Calu3 (cell line): Measurements from ENCODE around the gene MKNK2. TPM values are rescaled to one million over a fixed set of nuclear protein-coding genes. Genes with fewer than 3 reads are reported as not detected.

ENCODE experiments used
- BruUV-seq: library from RNA; stranded (reverse); fragments of 400-500 nt; replicated peaks from 2 replicates; lab custom pipeline; 2021; lab: Mats Ljungman, UMichigan
- CTCF ChIA-PET: fragments of 300-600 bp; sonication (Branson Sonifier 250); formaldehyde crosslinking; loops from one replicate; lab custom pipeline; 2022; ENCODE audit warnings: antibody characterized with exemption; lab: Charles Lee
- DNase-seq: peaks from one replicate; pipeline ENCODE4 v3.0.0; 2022
- H3K27ac Mint-ChIP-seq: one replicate; pipeline ENCODE4 v1.8.0; 2022; ENCODE audit warnings: mixed read lengths; ENCODE audit not compliant: unreplicated experiment
- H3K27me3 Mint-ChIP-seq: one replicate; pipeline ENCODE4 v1.8.0; 2022; ENCODE audit warnings: mixed read lengths; ENCODE audit not compliant: unreplicated experiment
- H3K36me3 Mint-ChIP-seq: one replicate; pipeline ENCODE4 v1.8.0; 2022; ENCODE audit warnings: mild to moderate bottlenecking, moderate library complexity, mixed read lengths; ENCODE audit not compliant: insufficient read depth, unreplicated experiment
- H3K4me1 Mint-ChIP-seq: one replicate; pipeline ENCODE4 v1.8.0; 2022; ENCODE audit warnings: mild to moderate bottlenecking, low read depth, mixed read lengths; ENCODE audit not compliant: unreplicated experiment
- H3K4me3 Mint-ChIP-seq: one replicate; pipeline ENCODE4 v1.8.0; 2022; ENCODE audit warnings: mild to moderate bottlenecking, low read depth, moderate library complexity, mixed read lengths; ENCODE audit not compliant: unreplicated experiment
- H3K9me3 Mint-ChIP-seq: one replicate; pipeline ENCODE4 v1.8.0; 2022; ENCODE audit warnings: low read depth, mixed read lengths; ENCODE audit not compliant: unreplicated experiment
- intact Hi-C: fragments of 100-400 bp; cut with micrococcal nuclease; formaldehyde crosslinking; loops from one replicate; pipeline ENCODE4 v1.10.0; 2022; ENCODE audit not compliant: unreplicated experiment
- total RNA-seq: library from RNA; stranded (reverse); gene quantifications from 2 replicates; pipeline ENCODE4 v1.2.3, GENCODE V29; 2022
- TF ChIP-seq, protein P1 (sequence below): fragments of 200-600 bp; IDR thresholded peaks from one replicate; pipeline ENCODE4 v1.8.0; 2022; ENCODE audit warnings: antibody characterized with exemption; ENCODE audit not compliant: unreplicated experiment

Gene MKNK2
- total RNA-seq, 1 experiment from 2014 or later: 96.0 TPM

DNA sequence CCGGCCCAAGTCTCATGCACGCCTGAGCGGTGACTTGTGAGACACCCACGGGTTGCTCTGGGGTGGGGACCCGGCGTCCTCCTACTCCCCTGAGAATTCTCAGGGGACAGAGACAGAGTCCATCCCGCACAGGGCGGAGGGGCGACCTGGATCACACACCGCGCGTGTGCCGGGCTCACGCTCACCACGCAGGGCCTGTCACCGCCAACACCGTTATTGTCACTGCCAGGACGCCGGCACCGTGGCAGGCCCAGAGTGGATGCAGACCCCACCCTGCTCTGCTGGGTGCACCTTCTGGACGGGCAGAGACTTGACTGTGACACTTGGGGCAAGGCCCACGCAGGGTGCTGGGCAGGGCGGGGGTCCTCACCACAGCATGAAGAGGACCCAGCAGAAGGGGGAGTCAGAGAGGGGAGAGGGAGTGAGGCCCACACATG, 28.8 kb upstream of the MKNK2 start:
- Mint-ChIP-seq H3K9me3 (no peaks in the 10 kb centered on the region), H3K4me3 (no peak overlapping the region), H3K27me3 (no peaks in the 10 kb centered on the region), H3K4me1 (no peaks in the 10 kb centered on the region), H3K36me3 (peaks cover 14% of the 10 kb centered on the region), H3K27ac (no peak overlapping the region)
- no peak for DNase-seq
- intact Hi-C loops: no loop called here
- BruUV-seq: no TSS peak
- TF ChIP-seq, protein P1, sequence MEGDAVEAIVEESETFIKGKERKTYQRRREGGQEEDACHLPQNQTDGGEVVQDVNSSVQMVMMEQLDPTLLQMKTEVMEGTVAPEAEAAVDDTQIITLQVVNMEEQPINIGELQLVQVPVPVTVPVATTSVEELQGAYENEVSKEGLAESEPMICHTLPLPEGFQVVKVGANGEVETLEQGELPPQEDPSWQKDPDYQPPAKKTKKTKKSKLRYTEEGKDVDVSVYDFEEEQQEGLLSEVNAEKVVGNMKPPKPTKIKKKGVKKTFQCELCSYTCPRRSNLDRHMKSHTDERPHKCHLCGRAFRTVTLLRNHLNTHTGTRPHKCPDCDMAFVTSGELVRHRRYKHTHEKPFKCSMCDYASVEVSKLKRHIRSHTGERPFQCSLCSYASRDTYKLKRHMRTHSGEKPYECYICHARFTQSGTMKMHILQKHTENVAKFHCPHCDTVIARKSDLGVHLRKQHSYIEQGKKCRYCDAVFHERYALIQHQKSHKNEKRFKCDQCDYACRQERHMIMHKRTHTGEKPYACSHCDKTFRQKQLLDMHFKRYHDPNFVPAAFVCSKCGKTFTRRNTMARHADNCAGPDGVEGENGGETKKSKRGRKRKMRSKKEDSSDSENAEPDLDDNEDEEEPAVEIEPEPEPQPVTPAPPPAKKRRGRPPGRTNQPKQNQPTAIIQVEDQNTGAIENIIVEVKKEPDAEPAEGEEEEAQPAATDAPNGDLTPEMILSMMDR: no peak
- CTCF ChIA-PET: no interaction called here

DNA sequence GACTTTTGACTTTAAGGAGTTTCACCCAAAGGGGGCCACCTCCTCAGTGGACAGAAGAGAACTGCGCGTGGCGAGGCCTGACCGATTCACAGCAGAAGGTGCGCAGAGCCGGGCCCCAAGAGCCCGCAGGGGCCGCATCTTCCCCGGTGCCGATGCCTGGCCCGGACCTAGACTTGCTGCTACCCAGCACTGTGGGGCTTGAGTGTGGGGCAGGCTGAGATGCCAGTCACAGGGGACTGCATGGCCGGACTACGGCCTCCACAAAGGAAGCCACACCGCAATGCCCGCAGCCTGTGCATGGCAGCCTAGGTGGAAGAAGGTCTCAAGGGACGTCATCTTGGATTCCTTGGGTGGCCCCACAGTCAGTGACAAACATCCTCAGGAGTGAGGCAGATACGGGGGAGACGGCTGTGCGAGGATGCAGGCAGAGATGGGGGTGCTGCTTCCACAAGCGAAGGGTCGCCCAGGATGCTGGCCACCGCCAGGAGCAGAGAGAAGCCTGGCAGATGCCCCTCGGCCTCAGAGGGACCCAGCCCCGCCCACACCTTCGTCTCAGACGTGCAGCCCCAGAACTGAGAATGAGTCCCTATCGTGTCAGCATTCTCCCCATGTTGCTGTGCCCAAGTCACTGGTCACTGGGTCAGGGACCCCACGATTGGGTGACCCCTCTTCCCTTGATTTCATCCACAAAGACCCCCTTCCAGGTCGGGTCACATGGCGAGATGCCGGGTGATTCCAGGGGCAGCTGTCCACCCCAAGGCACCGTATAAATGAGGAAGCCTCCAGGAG, 28.2 kb upstream of the MKNK2 start:
- no peaks in the 10 kb centered on the region for H3K27me3 Mint-ChIP-seq
- H3K4me1 Mint-ChIP-seq: no peaks in the 10 kb centered on the region
- no peak overlapping the region for H3K4me3 Mint-ChIP-seq
- no TSS peak for BruUV-seq
- CTCF ChIA-PET: no interaction called here
- no peaks in the 10 kb centered on the region for H3K9me3 Mint-ChIP-seq
- TF ChIP-seq, protein P1: no peak
- H3K27ac Mint-ChIP-seq: no peak overlapping the region
- DNase-seq: no peak
- intact Hi-C loops: no loop called here
- H3K36me3 Mint-ChIP-seq: peaks cover 14% of the 10 kb centered on the region

DNA sequence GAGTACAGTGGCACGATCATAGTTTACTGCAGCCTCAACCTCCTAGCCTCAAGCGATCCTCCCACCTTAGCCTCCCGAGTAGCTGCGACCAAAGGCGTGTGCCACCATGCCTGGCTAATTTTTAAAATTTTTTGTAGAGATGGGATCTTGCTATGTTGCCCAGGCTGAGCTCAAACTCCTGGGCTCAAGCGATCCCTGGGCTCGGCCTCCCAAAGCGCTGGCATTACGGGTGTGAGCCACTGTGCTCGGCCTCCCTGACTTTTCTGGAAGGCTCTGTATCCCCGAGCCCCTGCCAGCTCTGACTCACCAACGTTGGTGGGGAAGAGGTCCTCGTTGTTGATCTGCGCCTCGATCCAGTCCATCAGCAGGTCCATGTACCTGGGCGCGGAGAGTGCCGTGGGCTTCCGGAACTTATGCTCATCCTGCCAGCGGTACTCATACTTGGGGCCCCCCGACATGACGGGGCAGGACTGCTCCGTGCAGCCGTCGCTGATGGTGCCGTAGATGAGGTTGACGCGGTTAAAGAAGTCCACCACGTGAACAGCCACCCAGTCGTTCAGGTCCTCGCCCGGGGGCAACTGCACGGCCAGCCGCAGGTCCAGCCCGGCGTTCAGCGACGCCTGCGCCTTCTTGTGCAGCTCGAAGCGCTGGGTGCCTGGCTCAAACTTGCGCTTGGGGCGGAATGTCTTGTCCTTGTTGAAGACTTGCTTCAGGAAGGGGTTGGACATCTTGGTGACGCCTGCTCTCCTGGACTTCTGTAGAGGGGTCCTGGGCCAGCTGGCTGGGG, 27.0 kb upstream of the MKNK2 start:
- peaks cover 15% of the 10 kb centered on the region for H3K36me3 Mint-ChIP-seq
- CTCF ChIA-PET: no interaction called here
- H3K4me3 Mint-ChIP-seq: no peak overlapping the region
- BruUV-seq: no TSS peak
- DNase-seq: no peak
- H3K9me3 Mint-ChIP-seq: no peaks in the 10 kb centered on the region
- no peaks in the 10 kb centered on the region for H3K4me1 Mint-ChIP-seq
- H3K27ac Mint-ChIP-seq: no peak overlapping the region
- intact Hi-C loops: no loop called here
- TF ChIP-seq, protein P1: no peak
- no peaks in the 10 kb centered on the region for H3K27me3 Mint-ChIP-seq

DNA sequence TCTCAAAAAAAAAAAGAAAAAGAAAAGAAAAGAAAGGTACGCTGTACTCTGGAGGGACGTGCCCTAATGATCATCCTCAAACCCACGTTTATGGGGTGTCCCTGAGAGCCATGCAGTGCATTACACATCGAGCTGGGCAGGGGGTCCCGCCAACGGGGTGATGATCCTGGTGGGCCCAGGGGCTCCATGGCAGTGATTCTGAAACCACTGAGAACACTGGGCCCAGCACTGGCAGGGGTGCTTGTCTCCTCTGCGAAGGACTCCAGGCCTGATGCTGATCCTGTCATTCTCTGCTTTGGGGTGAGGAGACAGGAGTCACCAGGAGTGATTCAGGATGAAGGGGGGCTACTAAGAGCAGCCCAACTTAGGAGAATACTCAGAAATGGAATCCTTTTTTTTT, 26.4 kb upstream of the MKNK2 start:
- no peak for DNase-seq
- intact Hi-C loops: no loop called here
- no peaks in the 10 kb centered on the region for H3K27me3 Mint-ChIP-seq
- H3K27ac Mint-ChIP-seq: no peak overlapping the region
- H3K4me1 Mint-ChIP-seq: no peaks in the 10 kb centered on the region
- peaks cover 10% of the 10 kb centered on the region for H3K36me3 Mint-ChIP-seq
- H3K9me3 Mint-ChIP-seq: no peaks in the 10 kb centered on the region
- CTCF ChIA-PET: no interaction called here
- no TSS peak for BruUV-seq
- no peak overlapping the region for H3K4me3 Mint-ChIP-seq
- TF ChIP-seq, protein P1: no peak
